GM21423 (cell line): ENCODE measurements around the gene MTMR11.
"Not testable (repeated sequence)": the region's sequence is repeated elsewhere in the genome, so short reads cannot be mapped to it uniquely, and the experiment has no call there.

Source experiments
- ATAC-seq: cut with Tn5 transposase; IDR thresholded peaks from one replicate; pipeline ENCODE4 v1.9.1; 2021; ENCODE audit warnings: mild to moderate bottlenecking, moderate library complexity; ENCODE audit not compliant: unreplicated experiment

The MTMR11 gene

GRCh38 chr1:149903836-149904491, 32.7 kb downstream of the MTMR11 start:
- no peak for ATAC-seq

DNA sequence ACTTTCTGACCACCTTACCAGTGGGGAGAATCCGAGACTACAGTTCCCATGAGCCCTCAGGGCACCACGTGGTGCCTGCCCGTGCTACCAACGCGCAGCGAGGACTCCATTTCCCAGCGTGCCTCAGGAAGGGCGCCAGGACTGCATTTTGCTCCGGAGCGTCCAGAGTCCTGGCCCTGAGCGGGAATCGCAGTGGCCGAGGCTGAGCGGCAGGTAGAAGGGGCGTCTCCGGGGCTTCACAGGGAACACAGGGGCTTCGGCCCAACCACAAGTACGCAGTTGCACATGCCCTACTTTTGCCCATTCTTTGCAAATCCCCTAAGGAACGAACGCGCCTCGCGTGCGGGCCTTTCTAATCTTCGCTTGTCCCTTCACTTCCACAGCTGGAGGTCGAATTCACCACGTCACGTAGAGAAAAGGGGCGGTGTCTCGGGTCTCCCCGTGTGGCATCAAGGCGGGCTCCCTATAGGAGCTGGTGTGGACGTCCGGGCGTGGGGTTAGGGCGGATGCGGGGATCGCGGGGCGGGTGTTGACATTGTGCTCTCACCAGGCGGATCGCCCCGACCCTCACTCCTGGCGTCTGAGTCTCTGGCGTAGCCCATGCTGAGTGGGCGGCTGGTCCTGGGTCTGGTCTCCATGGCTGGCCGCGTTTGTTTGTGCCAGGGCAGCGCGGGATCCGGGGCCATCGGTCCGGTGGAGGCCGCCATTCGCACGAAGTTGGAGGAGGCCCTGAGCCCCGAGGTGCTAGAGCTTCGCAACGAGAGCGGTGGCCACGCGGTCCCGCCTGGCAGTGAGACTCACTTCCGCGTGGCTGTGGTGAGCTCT, 37.0 kb downstream of the MTMR11 start, which contains the start of gene BOLA1:
BOLA1 (plus strand) TSS at position 109 of the 825 bp plus-strand sequence; CDS start at position 601, 492 bp downstream.
- peak; percentile 97 for ATAC-seq

GRCh38 chr1:149896575-149896974, 40.1 kb downstream of the MTMR11 start:
- ATAC-seq: no peak

GRCh38 chr1:149888999-149889289, 47.7 kb downstream of the MTMR11 start:
- no peak for ATAC-seq

- peak; percentile 19 for ATAC-seq
Observed at GRCh38 chr1:149888247-149888998, 48.3 kb downstream of the MTMR11 start.

GRCh38 chr1:149887456-149888246, 49.0 kb downstream of the MTMR11 start:
- peak; percentile 44 for ATAC-seq

DNA sequence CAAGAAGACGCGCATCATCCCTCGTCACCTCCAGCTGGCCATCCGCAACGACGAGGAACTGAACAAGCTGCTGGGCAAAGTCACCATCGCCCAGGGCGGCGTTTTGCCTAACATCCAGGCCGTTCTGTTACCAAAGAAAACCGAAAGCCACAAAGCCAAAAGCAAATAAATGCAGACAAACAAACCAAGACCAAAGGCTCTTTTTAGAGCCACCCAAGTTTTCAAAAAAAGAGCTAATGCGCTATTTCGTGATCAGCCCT, 49.6 kb downstream of the MTMR11 start:
- not testable (repeated sequence) for ATAC-seq

- peak; percentile 56 for ATAC-seq
Observed at GRCh38 chr1:149886396-149887195, 50.1 kb downstream of the MTMR11 start.

GRCh38 chr1:149886121-149886395, 50.6 kb downstream of the MTMR11 start:
- ATAC-seq: not testable (repeated sequence)

GRCh38 chr1:149885339-149886120, 51.1 kb downstream of the MTMR11 start:
- ATAC-seq: peak; percentile 17

DNA sequence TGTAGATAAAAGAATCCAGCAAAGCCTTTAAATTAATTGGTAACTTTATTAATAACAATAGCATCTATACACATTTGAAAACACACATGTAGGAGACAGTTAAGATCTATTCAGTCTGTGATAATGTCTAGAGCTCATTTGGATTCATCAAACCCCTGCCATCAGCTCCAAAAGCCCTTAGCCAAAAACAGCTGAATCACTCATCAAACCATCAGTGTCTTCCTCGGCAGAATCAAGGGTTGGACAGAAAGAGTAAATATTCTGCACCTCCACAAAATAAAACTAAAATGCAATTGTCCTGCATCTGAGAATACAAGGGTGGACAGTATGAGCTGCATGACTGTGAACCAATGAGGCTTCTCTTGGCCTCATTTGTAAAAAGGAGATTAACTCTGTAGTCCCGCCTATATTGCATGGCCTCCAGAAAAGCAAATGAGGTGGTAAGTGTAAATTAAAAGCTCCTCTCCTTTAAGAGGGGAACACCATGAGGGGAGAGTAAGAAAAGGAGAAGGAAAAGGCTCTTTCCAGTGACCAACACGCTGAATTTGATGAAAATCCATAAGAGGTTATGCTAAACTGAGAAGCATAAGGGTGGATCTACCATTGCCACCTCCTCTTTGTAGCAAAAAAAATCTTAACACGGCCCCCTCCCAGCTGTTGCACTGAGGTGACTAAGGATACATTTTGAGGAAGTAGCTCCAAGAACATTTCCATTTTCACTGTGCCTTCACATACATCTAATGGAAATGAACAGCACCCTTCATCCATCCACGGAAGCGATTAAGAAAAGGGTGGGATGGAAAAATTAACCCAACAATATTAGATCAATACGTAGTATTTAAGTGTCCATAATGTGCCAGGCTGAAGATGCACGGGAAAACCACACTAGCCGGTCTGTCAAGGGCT, 52.0 kb downstream of the MTMR11 start:
- no peak for ATAC-seq

GRCh38 chr1:149883598-149884247, 53.0 kb downstream of the MTMR11 start:
- ATAC-seq: no peak

- ATAC-seq: no peak
Observed at GRCh38 chr1:149881876-149882275, 54.8 kb downstream of the MTMR11 start.

DNA sequence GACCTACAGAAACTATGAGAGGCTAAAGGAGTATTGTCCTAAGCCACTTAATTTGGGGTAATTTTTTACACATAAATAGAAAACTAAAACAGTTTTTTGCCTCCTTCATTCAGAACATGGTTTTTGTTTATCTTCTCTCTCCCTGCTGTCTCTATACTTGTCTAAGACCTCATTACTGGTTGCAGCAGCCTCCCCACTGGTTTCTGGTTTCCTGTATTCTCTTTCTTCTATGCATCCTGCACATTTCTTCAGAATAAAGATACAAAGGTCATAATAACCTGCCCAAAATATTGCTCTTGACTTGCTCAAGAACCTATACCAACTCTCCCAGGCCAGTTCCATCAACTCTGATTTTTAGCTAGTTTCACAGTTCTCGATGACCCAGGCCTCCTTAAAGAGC, 57.1 kb downstream of the MTMR11 start:
- ATAC-seq: no peak
